Pons (tissue), 1 donor: ENCODE results near the gene KRTAP4-8.
"Not testable (repeated sequence)": the region's sequence is repeated elsewhere in the genome, so short reads cannot be mapped to it uniquely, and the experiment has no call there.

Experiments
- DNase-seq: peaks from one replicate; pipeline ENCODE4 v3.0.0-alpha.2; 2016; ENCODE audit warnings: low spot score

KRTAP4-8 gene

DNA sequence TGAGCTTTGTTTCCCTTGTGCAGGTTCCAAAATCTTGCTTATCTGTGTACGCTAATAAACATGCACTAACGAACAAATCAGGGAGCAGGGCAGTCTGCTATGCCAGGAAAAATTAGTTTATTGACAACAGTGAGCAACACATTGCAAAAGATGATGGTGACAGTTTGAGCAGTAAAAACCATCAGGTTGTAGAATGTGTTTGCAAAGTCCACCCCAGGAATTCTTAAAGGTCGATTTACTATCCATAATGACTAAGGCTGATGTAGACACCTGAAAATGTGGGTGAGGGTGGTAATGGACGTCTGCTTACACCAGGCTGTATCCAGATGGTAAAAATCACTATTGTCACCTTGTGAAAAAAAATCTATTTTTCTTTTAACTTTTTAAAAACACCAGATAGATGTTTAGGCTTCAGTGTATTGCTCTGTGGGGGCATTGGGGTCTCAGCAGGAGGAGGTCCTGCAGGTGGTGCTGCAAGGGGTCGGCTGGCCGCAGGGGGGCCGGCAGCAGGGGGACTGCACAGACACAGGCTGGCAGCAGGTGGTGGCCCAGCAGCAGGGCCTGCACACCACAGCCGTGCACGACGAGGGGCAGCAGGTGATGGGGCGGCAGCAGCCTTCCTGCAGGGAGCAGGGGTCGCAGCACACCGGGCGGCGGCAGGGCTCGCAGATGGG lies 32.8 kb downstream of the KRTAP4-8 start:
- not testable (repeated sequence) for DNase-seq

DNA sequence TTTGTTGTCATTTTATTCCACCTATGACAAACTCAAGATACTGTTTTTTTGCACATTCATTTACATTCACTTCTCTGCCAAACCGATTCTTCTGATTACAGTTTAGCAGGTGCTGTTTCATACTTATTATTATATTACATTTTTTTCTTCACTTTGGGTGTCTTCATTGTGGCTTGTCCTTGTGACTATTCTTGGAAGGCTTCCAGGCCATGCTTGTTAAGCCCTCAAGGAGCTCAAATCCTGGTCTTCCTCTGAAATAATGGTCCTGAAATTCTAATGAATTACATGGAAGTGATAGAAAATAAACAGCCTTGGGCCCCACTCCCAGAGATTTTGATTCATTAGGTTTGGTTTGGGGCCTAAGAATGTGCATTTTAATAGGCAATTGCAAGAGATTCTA lies 33.6 kb downstream of the KRTAP4-8 start:
- DNase-seq = no peak

DNA sequence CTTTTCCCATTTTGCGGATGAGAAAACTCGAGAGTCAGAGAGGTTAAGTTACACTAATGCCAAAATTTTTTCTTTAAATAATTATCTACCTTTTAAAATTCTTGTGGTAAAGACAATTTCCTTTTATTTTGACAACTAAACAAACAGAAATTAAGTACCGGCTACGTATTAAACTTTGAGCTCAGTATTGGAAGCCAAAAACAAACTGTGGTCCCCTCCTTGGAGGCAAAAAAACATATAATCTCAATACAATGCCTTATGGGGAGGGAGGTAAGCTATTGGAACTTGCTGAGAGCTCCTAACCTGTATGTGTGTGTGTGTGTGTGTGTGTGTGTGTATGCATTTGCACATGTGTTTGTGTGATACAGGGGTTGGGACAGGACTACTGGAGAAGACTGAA lies 34.5 kb downstream of the KRTAP4-8 start:
- DNase-seq = no peak

DNA sequence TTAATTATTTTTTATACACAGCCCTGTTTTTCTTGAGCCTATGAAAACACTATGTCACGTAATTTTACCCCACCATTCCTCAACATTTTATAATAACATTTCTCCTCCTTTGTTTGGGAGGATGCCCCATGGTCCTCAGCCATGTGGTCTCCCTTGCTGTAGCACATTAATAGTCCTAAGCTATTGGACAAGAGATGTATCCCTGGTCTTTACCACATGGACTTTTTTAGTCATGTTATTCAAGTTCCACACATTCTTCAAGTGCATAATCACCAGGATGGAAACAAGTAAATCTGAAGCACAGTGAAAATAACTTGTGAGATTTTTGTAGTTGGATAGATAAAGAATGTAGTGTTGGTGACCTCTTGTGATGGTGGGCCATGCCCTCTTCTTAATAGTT lies 36.0 kb downstream of the KRTAP4-8 start:
- no peak for DNase-seq

GRCh38 chr17:41060052-41060604 lies 37.8 kb downstream of the KRTAP4-8 start, which contains the start of gene KRTAP2-3:
TSS of gene KRTAP2-3 (minus strand) at chr17:41060114. CDS start at chr17:41060050, 64 bp downstream.
- DNase-seq = no peak

GRCh38 chr17:41059276-41060051 lies 38.5 kb downstream of the KRTAP4-8 start:
- not testable (repeated sequence) for DNase-seq

DNA sequence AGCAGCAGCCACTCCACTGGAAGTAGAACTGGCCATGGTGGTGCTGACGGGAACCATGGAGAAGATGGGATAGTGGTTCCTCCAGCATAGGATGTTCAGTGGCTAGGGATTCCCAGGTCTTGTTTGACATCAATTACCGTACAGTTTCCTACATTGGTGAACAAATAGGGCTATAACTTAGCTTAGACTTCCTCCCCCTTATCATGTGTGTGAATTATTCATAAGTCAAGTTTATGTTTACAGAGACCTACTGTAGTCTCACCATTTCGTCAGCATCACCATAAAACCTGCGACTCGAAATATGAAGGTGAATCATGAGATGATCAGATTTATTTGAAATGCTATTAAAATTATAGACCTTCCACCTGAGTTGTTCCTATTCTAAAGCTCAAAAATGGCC lies 39.2 kb downstream of the KRTAP4-8 start:
- no peak for DNase-seq

DNA sequence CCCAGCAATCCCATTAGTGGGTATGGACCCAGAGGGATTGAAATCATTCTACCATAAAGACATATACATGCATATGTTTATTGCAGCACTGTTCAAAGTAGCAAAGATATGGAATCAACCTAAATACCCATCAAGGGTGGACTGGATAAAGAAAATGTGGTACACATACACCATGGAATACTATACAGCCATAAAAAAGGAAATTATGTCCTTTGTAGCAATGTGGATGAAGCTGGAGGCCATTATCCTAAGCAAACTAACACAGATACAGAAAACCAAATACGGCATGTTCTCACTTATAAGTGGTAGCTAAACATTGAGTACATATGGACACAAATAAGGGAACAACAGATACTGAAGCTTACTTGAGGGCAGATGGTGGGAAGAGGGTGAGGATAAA lies 40.4 kb downstream of the KRTAP4-8 start:
- no peak for DNase-seq

- not testable (repeated sequence) for DNase-seq
These were observed 42.8 kb downstream of the KRTAP4-8 start, which contains the start of gene KRTAP2-2 for GRCh38 chr17:41055130-41055529. TSS of gene KRTAP2-2 (minus strand) at chr17:41055230. CDS start at chr17:41055211, 19 bp downstream.

- not testable (repeated sequence) for DNase-seq
These were observed 43.4 kb downstream of the KRTAP4-8 start for GRCh38 chr17:41054556-41054955.

- DNase-seq = no peak
These were observed 43.9 kb downstream of the KRTAP4-8 start for GRCh38 chr17:41054025-41054424.

- no peak for DNase-seq
These were observed 45.4 kb downstream of the KRTAP4-8 start for GRCh38 chr17:41052566-41052965.

DNA sequence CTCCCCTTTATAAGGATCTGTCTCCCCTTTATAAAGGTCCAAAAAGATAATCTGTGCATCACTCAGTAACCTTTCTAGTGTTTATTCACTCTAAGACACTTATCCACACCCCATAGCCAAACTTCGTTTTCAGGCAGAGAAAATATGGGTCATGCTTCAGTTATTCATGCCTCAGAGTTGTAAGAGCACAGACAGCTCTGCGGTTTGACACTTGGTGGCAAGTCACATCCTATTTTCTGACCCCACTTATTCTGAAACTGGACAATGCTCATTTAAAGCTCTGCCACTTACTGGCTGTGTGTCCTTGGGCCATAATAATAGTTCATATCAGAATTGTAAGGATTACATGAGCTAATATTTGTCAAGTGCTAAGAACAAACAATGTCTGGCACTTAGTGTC lies 48.8 kb downstream of the KRTAP4-8 start:
- DNase-seq = no peak

- DNase-seq = no peak
These were observed 49.5 kb downstream of the KRTAP4-8 start for GRCh38 chr17:41048441-41048840.
